Activated CD4-positive, CD25-positive, alpha-beta regulatory T cell treated with anti-CD3 and anti-CD28 coated beads, Interleukin-2, amount 50 U/mL, for 16 hours (primary cell): Measurements from ENCODE around the gene BID.

Experiments
- DNase-seq: peaks from one replicate; pipeline ENCODE4 v3.0.0-alpha.2; 2020; ENCODE audit warnings: low read depth, low spot score

Gene BID

DNA sequence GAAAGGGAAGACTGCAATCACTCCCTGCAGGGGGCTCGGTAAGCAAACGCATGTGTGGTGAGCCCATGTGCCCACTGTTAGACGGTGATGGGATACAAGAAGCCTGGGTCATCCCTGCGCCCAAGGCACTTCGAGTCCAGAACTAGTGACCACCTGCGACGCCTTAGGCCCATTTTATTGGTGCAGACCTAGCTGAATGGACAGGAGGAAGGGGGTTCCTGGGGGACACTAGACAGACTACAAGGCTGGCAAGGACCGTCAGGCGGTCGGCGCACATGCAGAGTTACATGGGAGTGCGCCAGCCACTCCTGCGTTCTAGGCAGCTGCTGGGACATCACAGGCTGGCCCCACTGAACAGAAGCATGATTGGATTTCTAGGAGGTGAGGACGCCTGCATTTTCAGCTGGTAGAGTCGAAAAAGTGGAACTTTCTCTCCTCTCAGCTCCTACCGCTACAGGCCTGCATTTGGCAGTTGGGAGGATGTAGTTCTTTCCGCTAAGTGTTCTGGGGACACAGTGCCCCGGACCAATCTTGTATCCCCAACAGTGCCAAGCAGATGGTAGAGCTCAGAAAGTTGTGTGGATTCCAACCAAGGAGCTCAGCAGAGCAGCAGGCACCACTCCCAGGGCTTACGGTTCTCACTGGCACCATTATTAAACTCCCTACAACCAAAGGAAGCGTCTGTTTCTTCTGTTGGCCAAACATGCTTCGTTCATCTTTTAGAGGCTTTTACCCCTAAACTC, 35.7 kb downstream of the BID start:
- DNase-seq: no peak

DNA sequence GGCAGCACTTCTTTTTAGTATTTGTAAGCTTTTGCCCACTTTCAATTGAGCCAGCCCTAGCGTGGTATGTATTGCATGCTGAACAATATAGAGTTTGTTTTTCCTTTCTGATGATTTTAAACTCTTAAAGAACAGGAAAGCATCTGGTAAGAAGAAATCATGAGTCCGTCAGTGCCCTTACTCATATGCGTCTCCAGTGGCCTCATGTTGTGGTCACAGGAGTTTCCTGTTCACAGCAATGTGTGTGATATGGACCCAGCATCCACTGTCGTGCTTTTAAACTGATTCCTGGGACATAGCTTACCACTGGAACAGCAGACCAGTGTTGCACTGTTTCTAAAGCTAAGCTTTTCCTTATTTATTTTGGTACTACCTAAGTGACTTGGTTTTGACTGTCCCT, 40.1 kb downstream of the BID start:
- no peak for DNase-seq

DNA sequence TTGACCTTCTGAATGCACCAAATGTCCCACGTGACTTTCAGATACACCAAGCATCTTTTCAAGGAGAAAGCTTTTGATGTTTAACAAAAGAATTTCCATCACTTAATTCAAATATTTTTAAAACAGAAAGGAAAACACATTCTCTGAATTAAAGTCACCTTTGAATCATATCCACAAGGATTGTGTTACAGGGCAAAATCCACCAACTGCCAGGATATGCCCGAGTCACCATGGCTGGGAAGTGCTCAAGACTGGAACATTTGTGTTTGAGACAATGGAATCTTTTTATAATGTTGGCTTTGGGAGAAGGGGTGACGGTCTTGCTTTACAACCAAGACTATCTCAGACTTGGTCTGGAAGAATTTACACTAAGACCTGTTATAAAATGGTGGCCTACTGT, 40.8 kb downstream of the BID start:
- no peak for DNase-seq

DNA sequence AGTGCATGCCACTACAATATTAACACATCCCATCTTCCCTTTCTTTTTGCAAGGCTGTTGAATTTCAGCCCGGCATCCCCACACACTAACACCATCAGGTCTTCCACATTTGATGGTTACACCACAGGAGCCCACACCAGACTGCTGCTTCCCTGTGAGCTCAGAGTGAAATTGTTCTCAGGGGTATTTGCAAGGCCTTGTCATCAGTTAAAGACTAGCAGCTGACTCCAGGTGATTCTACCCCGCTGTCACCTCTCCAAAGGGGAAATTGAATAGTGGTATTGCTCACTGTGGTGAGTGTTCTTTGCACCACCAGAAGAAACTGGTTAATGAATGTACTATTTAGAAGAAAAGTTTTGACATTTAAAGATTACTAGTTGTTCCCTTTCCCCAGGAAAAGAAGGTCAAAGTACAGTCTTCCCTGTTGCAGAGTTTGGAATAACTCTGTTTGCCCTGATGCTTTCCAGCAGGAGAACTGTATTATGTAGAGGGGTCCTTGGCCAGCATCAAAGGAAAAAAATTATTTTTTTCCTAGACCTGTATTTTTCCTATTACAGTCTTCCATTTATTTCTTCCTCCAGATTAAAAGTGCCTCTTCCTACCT, 41.9 kb downstream of the BID start:
- DNase-seq: no peak

DNA sequence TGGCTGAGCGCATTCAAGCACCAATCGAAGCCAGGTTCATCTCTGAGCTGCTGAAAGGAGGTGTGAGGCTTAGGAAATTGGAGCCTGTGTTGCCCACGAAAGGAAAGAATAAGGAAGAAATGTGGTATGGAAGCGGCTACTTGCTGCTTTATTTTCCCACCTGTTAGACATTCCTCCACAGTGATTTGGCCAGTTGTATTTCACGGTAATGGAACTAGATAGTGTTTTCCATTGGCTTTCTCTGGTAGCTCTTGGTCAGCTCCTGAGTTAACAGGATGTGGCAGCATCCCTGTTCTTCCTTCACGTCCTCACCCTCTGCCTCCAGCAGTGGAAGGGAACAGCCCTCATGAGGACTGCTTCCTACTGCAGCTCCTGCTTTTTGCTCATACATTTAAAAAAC, 44.7 kb downstream of the BID start:
- DNase-seq: no peak

DNA sequence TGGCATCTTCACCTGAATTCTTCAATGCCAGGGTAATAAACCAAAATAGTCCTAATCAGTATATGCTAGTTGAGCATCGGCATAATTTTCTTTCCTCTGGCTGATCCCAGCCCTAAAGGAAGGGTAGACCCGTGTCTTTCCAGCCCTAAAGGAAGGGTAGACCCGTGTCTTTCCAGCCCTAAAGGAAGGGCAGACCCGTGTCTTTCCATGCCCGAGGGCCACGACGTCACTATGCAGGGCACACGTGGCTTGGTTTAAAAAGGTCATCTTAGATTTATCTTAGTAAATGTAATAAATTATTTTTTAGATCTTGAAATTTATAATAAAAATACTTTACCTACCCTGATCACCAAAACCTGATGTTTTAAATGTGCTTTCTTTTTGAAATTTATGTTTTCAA, 45.5 kb downstream of the BID start:
- no peak for DNase-seq

DNA sequence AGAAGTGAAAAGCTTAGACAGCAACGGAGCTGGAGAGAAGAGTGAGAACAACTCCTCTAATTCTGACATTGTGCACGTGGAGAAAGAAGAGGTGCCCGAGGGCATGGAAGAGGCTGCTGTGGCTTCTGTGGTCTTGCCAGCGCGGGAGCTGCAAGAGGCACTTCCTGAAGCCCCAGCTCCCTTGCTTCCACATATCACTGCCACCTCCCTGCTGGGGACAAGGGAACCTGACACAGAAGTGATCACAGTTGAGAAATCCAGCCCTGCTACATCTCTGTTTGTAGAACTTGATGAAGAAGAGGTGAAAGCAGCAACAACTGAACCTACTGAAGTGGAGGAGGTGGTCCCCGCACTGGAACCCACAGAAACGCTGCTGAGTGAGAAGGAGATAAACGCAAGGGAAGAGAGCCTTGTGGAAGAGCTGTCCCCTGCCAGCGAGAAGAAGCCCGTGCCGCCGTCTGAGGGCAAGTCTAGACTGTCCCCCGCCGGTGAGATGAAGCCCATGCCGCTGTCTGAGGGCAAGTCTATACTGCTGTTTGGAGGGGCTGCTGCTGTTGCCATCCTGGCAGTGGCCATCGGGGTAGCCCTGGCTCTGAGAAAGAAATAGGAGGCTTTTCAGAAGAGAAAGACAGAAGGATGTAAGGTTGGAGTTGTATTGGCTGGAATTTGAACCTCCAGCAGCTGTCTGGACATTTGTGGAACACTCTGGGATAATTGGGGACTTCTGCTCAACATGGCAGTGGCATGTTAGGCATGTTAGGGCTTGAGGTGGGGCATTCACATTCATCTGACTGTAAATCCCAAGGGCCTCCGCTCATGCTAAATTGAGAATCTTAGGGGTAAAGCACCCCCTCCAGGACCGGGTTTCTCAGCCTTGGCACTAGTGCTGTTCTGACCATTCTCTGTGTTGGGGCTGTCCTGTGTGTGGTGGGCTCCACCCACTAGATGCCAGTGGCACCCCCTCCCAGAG, 47.1 kb downstream of the BID start:
- DNase-seq: no peak

DNA sequence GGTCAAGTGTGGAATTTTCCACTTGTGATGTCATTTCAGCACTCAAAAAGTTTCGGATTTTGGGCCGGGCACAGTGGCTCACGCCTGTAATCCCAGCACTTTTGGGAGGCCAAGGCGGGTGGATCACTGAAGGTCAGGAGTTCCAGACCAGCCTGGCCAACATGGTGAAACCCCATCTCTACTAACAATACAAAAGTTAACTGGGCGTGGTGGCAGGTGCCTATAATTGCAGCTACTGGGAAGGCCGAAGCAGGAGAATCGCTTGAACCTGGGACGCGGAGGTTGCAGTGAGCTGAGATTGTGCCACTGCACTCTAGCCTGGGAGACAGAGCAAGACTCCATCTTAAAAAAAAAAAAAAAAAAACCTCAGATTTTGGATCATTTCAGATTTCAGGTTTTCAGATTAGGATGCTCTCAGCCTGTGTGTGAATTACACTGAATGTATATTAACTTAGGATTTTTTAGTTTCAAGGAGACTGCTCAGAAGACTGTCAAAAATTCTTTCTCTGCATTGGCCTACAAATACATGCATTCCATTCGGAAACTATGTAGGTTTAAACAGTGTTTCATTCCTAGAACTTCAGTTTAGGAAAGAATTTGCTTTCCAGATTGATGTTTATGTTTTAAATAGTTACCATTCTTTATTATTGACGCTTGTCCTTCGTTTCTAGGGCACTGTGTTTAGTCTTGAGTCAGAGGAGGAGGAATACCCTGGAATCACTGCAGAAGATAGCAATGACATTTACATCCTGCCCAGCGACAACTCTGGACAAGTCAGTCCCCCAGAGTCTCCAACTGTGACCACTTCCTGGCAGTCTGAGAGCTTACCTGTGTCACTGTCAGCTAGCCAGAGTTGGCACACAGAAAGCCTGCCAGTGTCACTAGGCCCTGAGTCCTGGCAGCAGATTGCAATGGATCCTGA, 48.0 kb downstream of the BID start:
- DNase-seq: no peak

DNA sequence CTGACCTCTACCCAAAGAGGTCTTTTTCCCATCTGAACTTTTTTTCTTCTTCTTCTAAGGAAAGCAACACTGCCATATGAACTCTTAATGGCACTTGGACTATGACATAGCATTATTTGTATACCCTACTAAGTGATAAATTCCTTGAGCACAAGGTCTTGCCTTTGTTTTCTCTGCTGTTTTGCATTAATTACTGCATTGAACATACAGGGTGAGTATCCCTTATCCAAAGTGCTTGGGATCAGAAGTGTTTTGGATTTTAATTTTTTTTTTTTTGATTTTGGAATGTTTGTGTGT, 48.8 kb downstream of the BID start:
- DNase-seq: no peak

DNA sequence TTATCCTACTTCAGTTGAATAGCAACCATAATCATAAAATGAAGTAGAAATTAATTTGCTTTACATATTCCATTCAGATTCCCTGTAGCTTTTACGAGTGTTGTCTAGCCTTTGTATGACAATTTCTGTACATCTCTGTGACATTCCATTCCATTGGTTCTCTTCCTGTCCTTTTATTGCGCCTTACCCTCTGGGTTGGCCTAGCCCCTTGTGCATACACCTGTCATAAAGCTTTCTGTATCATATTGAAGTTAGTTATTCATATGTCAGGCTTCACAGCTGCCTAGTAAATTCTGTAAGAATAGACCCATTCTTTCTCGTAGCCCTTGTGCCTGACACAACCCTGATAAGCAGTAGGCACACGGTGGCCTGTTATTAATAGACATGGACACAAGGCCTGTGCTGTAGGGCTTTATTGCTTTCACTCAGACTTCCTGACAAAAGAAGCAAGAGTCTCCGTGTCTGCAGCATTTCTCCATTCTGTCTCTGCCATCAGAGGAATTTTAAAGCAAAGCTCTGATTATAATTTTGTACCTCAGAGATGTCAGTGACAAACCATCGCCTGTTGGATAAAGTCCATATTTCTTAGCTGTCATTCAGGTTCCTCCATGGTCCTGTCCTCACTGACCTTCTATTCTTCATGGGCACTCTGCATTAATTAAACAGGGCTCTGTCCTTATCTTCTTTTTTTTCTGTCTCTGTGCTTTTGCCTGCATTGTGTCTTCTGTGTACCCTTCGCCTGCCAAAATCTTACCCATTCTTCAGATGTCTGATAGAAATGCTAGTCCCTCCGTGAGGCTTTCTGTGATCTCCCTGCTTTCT, 49.4 kb downstream of the BID start:
- no peak for DNase-seq

DNA sequence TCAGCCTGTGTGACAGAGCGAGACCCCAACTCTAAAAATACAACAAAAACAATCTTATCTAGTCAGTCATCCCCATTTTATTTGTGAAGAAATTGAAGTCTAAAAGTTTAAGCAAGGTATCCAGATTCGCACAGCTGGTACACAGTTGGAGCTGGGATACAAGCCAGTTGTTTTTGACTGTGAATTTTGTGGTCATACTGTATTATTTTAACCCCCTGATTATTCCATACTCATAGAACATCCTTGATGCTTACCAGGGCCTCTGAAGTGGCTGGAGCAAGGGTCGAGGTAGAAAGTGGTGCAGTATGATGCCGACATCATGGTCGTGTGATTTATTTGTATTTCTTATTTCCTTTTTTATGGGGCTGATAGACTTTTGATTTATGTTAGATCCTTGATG, 50.0 kb downstream of the BID start:
- DNase-seq: no peak

DNA sequence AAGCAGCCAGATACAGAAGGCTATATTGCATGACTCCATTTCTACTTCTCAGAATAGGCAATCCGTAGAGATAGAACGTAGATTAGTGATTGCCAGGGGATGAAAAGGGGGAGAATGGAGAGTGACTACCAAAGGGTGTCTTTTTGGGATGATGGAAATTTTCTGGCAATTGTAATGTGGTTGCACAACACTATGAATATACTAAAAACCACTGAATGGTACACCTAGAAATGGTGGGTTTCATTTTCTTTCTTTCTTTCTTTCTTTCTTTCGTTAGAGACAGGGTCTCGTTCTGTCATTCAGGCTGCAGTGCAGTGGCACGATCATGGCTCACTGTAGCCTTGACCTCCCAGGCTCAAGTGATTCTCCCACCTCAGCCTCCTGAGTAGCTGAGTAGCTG, 54.4 kb downstream of the BID start:
- no peak for DNase-seq

DNA sequence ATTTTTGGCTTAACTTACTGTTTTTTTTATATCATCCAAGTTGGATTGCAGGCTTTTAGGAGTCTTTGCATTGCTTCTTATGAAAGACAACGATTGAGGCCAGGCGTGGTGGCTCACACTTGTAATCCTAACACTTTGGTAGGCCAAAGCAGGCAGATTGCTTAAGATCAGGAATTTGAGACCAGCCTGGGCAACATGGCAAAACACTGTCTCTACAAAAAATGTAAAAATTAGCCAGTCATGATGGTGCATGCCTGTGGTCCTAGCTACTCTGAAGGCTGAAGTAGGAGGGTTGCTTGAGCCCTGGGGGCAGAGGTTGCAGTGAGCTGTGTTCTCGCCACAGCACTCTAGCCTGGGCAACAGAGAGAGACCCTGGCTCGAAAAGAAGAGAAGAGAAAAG, 56.6 kb downstream of the BID start:
- DNase-seq: no peak

DNA sequence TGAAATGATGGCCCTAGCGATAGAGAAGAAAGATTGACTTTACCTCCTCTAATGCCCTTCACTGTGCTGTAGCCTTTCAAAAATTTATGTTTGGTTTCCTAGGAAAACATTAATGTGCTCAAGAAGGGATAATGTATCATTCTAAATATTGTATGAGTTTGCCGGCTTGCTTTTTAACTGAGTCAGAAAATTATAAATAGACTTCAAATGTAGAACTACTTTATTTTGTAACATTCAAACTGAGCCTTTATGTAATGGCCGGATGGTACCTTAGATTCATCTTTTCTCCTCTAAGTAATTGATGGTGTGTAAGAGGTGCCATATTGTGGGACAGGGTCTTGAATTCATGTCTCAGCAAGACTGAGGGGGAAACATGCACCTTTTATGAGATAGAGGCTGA, 57.7 kb downstream of the BID start:
- DNase-seq: no peak

DNA sequence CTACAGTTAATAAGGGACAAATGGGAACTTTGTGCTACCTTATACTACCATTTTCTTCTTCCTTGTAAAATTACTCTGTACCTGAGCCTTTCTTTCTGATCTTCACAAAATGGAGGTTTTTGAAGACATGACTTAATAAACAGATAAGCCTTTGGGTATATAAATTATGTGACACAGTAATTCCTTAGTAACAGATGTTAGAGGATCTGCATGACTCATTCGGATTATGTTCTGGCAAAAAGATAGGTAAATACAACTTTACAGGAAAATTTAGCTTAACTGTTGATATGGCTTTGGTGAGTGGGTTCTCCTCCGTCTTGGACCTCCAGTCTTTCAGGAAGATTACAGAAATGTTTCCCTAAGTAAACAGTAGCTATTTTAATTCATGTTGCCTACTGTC, 61.8 kb downstream of the BID start:
- no peak for DNase-seq

DNA sequence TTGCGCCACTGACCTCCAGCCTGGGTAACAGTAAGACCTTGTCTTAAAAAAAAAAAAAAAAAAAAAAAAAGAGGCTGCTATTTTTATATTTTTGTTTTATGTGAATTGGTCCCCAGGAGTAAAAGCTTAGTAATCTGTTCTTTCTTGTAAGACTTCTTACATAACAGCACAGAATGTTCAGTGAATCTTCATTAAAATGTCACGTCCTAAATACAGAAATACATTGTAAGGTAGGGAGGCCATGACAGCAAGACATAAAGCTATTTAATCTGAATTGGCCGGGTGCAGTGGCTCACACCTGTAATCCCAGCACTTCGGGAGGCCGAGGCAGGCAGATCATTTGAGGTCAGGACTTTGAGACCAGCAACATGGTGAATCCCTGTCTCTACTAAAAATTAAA, 64.2 kb downstream of the BID start:
- DNase-seq: no peak

DNA sequence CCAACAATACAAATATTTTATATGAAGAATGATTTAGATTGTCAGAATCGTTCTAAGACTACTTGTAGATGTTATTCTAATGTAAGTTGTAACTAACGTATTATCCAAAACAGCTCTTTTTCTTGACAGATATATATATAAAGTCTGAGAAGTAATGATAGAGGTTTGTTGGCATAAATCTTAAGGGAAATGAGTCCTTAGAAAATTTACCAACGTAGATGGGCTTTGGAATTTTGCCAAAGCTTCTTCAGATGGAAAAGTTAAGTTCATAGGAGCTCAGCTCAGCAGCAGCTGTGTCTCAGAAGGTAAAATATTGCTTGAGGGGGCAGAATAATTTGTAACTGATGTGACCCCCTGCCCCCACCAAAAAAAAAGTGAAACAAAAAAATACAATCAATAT, 66.7 kb downstream of the BID start:
- DNase-seq: no peak

DNA sequence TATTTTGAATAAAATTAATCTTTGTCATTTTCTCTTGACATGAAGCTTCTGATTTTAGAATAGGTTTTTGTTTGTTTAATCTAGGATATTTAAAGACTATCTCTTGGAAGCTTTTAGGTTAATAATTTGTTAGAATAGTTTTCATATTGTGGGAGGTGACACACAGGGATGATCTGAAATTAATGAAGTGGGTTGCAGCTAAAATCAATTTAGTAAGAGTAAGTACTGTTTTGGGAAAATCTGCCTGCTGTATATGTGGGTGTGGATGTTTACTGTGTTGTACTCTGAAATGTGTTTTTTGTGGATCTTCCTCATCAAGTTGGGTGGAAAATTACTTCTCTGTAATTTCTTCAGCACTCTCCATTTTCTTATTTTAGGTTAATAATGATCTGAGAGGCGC, 67.3 kb downstream of the BID start:
- DNase-seq: no peak

DNA sequence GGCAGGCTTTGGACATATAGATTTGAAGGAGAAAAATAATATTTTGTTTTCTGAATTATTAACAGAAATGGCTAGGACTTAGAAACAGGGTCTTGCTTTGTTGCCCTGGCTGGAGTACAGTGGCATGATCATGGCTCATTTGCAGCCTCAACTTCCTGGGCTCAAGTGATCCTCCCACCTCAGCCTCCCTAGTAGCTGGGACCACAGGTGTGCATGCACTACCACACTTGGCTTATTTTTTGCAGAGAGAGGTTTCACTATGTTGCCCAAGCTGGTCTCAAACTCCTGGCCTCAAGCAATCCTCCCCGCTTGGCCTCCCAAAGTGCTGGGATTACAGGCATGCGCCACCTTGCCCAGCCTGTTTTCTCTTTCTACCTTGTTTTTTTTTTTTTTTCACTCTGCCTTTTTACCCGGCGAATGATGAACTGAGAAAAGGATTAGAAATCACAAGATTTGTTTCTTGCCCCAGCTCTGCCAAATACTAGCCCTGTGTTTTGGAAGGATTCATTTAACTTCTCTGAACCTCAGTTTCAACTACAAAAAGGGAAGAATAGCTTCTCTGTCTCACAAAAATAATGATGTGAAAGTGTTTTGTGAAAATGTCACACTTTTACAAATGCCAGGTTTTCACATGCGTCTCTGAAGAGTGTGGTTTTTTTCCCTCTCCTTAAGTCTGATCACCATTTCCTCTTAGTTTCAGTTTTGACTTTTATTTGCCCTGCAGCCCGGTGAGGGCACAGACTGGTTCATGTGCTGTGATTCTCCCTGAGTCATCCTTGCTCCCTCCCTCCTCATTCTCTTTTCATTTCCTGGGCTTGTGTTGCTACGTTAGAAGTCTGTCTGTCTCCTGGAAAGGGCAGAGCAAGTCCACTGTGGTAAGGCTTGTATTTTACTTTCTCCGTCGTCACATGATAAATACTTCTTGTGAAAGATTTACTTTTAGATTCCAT, 68.0 kb downstream of the BID start:
- no peak for DNase-seq

DNA sequence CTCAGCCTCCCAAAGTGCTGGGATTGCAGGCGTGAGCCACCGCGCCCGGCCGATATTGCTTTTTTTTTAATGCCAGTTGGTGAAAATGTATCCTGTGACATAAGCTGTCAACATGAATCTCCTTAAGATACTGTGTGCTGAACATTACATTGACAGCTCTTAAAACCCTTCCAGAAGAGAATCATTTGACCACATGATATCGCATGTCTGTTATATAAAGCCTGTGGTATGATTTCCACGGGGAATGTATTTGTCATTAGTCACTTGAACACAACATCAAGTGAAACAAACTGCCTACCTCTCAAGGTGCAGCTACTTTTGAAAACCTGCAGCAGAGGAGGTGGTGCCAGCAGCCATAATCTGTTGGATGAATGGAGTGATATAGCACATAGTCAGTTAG, 68.7 kb downstream of the BID start:
- DNase-seq: no peak
